Measurements from ENCODE around the gene WIPF3. TPM values are rescaled to one million over a fixed set of nuclear protein-coding genes. Genes with fewer than 3 reads are reported as not detected.

Gene WIPF3, protein sequence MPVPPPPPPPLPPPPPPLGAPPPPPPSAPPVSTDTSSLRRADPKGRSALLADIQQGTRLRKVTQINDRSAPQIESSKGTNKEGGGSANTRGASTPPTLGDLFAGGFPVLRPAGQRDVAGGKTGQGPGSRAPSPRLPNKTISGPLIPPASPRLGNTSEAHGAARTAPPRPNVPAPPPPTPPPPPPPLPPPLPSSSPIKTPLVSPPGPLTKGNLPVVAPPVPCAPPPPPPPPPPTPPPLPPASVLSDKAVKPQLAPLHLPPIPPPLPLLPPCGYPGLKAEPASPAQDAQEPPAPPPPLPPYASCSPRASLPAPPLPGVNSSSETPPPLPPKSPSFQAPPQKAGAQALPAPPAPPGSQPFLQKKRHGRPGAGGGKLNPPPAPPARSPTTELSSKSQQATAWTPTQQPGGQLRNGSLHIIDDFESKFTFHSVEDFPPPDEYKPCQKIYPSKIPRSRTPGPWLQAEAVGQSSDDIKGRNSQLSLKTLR
- not detected for polyA plus RNA-seq (2012; ENCODE audit: missing spikeins)

- DNase-seq (ENCODE audit: insufficient read length) (peak; percentile 23), FAIRE-seq (no peak)
- TF ChIP-seq POLR2A (IDR thresholded peaks at IDR 0.05; ENCODE audit: low read depth, low read length) = no peak
These were observed at the start of gene WIPF3 for GRCh38 chr7:29806208-29806994. WIPF3 (plus strand) TSS chr7:29806508; CDS start chr7:29834725, 28,217 bp downstream.

- no peak for FAIRE-seq
- TF ChIP-seq TAF1 (IDR thresholded peaks at IDR 0.05; ENCODE audit: borderline replicate concordance, low read depth, low read length) = no peak
- TF ChIP-seq POLR2A (IDR thresholded peaks at IDR 0.05; ENCODE audit: low read depth, low read length) = no peak
- no peak for TF ChIP-seq POLR2AphosphoS5 (IDR thresholded peaks at IDR 0.05; ENCODE audit: low read depth, low read length)
- DNase-seq (ENCODE audit: insufficient read length) = no peak
These were observed 43.0 kb upstream of the WIPF3 start for GRCh38 chr7:29763266-29763665.

DNA sequence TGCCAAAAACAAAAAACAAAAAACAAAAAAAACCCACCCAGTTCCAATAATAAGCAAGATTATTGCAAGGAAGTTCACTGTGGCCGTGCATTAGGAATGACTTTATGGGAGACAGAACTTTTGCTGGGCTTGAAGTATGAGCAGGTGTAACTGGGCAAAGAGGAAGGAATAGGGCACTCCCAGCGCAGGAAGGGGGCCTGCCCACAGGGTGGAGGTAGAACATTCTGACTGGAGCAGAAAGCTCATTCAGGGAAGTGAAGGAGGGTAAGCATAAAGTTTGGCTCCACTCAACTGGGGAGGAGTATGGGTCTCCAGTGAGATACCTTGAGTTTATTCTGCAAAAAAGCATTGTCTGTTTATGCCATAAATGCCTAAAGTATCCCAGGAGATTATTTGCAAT is 42.1 kb upstream of the WIPF3 start:
- DNase-seq (ENCODE audit: insufficient read length) (no peak), FAIRE-seq (no peak)
- no peak for TF ChIP-seq POLR2A (IDR thresholded peaks at IDR 0.05; ENCODE audit: low read depth, low read length)
- no peak for TF ChIP-seq TAF1 (IDR thresholded peaks at IDR 0.05; ENCODE audit: borderline replicate concordance, low read depth, low read length)
- TF ChIP-seq POLR2AphosphoS5 (IDR thresholded peaks at IDR 0.05; ENCODE audit: low read depth, low read length) = no peak

- DNase-seq (ENCODE audit: insufficient read length) (no peak), FAIRE-seq (no peak)
- no peak for TF ChIP-seq POLR2AphosphoS5 (IDR thresholded peaks at IDR 0.05; ENCODE audit: low read depth, low read length)
- no peak for TF ChIP-seq TAF1 (IDR thresholded peaks at IDR 0.05; ENCODE audit: borderline replicate concordance, low read depth, low read length)
- no peak for TF ChIP-seq POLR2A (IDR thresholded peaks at IDR 0.05; ENCODE audit: low read depth, low read length)
These were observed 40.8 kb upstream of the WIPF3 start for GRCh38 chr7:29765490-29765889.

GRCh38 chr7:29770371-29770770 is 35.9 kb upstream of the WIPF3 start:
- DNase-seq (ENCODE audit: insufficient read length) (no peak), FAIRE-seq (no peak)
- TF ChIP-seq POLR2AphosphoS5 (IDR thresholded peaks at IDR 0.05; ENCODE audit: low read depth, low read length) = no peak
- no peak for TF ChIP-seq TAF1 (IDR thresholded peaks at IDR 0.05; ENCODE audit: borderline replicate concordance, low read depth, low read length)
- TF ChIP-seq POLR2A (IDR thresholded peaks at IDR 0.05; ENCODE audit: low read depth, low read length) = no peak

DNA sequence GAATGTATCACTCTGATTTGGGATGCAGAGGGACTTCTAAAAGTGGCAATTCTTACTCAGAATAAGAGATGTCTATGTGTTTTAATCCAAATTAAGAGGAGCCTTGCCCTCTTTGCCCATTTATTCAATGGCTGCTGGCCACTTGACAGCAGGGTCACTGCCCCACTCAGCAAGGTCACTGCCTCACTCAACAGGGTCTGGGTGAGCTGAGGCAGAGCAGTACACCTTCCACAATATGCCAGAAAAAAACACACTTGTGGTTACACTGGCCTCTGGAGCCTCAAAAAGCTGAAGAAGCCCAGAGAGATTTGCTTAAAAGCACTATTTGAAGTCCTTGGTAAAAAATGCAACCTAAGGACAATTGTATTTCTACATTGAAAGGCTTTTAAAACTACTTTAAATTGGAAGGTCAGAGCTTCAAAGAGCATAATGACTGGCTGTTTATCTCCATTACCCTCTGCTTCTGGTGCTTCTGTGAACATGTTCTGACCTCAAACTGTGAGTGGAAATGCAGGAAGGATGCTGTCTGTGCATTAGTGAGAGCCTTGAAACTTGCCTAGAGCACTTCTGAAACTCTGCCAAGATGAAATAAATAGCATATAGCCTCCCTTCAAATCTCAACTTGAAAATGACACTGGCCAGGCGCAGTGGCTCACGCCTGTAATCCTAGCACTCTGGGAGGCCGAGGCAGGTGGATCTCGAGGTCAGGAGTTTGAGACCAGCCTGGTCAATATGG is 35.1 kb upstream of the WIPF3 start:
- no peak for DNase-seq (ENCODE audit: insufficient read length)
- TF ChIP-seq TAF1 (IDR thresholded peaks at IDR 0.05; ENCODE audit: borderline replicate concordance, low read depth, low read length) (no peak), POLR2AphosphoS5 (IDR thresholded peaks at IDR 0.05; ENCODE audit: low read depth, low read length) (no peak), POLR2A (IDR thresholded peaks at IDR 0.05; ENCODE audit: low read depth, low read length) (no peak)
- FAIRE-seq = no peak

DNA sequence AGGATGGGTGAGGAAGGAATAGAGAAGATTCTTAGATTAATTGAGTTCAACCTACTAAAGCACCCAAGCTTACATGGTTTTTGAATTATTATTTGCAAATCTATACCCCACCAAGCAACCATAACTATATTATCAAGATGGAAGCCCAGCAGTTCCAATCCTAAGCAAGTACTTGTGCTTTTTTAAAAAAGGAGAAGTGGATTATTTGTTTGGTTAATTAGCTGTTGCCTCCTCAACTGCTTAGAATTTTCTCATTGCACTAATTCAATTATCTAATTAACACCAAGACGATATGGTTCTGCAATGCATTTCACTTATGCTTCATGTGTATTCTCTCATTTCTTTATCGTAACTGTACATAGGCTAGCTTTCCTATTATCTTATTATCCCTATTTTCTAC is 27.3 kb upstream of the WIPF3 start:
- TF ChIP-seq TAF1 (IDR thresholded peaks at IDR 0.05; ENCODE audit: borderline replicate concordance, low read depth, low read length) (no peak), POLR2A (IDR thresholded peaks at IDR 0.05; ENCODE audit: low read depth, low read length) (no peak)
- FAIRE-seq = no peak
- DNase-seq (ENCODE audit: insufficient read length) = no peak

DNA sequence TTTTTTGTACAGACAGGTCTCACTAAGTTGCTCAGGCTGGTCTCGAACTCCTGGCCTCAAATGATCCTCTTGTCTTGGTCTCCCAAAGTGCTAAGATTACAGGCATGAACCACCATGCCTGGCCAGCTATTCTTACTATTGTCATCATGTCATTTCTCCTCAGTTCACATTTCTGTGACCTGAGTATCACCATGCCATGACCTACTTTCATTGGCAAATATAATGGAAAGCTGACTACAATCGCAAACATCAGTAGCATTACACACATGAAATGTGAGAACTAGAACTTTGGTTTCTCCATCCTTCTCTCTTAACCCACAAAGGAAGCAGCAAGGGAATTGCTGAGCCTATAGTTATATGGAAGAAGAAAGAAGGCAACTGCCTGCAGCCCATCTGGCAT is 26.0 kb upstream of the WIPF3 start:
- TF ChIP-seq TAF1 (IDR thresholded peaks at IDR 0.05; ENCODE audit: borderline replicate concordance, low read depth, low read length) = no peak
- TF ChIP-seq POLR2AphosphoS5 (IDR thresholded peaks at IDR 0.05; ENCODE audit: low read depth, low read length) = no peak
- no peak for TF ChIP-seq POLR2A (IDR thresholded peaks at IDR 0.05; ENCODE audit: low read depth, low read length)
- no peak for FAIRE-seq
- DNase-seq (ENCODE audit: insufficient read length) = no peak

- TF ChIP-seq TAF1 (IDR thresholded peaks at IDR 0.05; ENCODE audit: borderline replicate concordance, low read depth, low read length) (no peak), POLR2A (IDR thresholded peaks at IDR 0.05; ENCODE audit: low read depth, low read length) (no peak)
- no peak for FAIRE-seq
- no peak for DNase-seq (ENCODE audit: insufficient read length)
These were observed 22.6 kb upstream of the WIPF3 start for GRCh38 chr7:29783671-29784070.

DNA sequence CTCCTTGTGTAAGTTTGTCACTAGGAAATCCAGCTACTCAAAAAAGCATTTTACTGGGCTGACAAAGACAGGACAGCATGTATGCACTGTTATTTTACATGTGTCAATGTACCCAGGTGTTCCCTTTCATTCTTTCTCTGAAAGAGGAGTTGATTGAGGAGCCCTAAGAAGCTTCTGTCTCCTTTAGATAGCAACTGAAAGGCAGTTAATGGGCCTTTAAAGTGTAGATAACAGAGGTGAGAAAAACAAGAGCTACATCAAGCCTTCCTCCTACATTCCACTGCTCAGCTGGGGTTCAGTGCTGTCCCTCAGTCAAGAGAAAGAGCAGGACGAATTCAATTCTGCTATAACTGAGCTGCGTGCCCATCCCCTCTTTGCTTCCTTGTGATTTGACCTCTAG is 12.8 kb upstream of the WIPF3 start:
- DNase-seq (ENCODE audit: insufficient read length) (no peak), FAIRE-seq (no peak)
- no peak for TF ChIP-seq POLR2A (IDR thresholded peaks at IDR 0.05; ENCODE audit: low read depth, low read length)
- TF ChIP-seq POLR2AphosphoS5 (IDR thresholded peaks at IDR 0.05; ENCODE audit: low read depth, low read length) = no peak
- TF ChIP-seq TAF1 (IDR thresholded peaks at IDR 0.05; ENCODE audit: borderline replicate concordance, low read depth, low read length) = no peak

DNA sequence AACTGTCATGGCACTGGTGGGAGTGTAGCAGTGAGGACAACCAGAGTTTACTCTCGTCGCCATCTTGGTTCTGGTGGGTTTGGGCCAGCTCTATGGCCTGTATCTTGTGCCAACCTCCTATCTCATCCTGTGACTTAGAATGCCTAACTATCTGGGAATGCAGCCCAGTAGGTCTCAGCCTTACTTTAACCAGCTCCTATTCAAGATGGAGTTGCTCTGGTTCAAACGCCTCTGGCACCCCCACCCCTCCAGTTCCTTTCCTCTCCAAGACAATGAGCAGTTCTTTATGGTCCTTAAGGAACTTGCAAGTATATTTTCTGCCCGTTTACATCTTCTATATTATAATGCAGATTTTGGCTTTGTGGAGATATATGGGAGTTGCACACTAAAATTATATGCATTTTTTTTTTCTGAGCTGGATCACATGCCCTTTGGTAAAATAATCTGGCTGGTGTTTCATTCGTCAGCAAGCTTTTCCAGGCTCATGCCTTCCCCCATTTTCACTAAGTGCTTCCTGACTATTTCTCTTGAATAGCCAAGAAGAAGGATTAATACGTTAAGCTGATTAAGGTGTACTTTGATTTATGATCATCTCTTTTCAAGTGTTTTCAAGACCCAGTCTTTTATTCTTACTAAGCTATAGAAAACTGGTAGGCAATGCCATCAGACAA is 11.2 kb upstream of the WIPF3 start:
- no peak for DNase-seq (ENCODE audit: insufficient read length)
- TF ChIP-seq TAF1 (IDR thresholded peaks at IDR 0.05; ENCODE audit: borderline replicate concordance, low read depth, low read length) = no peak
- TF ChIP-seq POLR2AphosphoS5 (IDR thresholded peaks at IDR 0.05; ENCODE audit: low read depth, low read length) = no peak
- no peak for TF ChIP-seq POLR2A (IDR thresholded peaks at IDR 0.05; ENCODE audit: low read depth, low read length)
- no peak for FAIRE-seq
